K562 (cell line): ENCODE results near the gene TSEN34. TPM values are rescaled to one million over a fixed set of nuclear protein-coding genes. Genes with fewer than 3 reads are reported as not detected.

Experiments
- ARID1B ChIP-seq: fragments of 450-650 bp; IDR thresholded peaks from 2 replicates; pipeline ENCODE4 v1.6.1; 2016; ENCODE audit warnings: antibody characterized with exemption, mild to moderate bottlenecking, inconsistent platforms
- ATF1 ChIP-seq, 2 experiments: fragments of 450-650 bp in 1 of 2; IDR thresholded peaks; 2 replicates each; pipeline ENCODE4 v1.6.1; 2016; ENCODE audit warnings: missing compliant biosample characterization in 1 of 2, missing genetic modification characterization in 1 of 2
- BRF1 ChIP-seq: IDR thresholded peaks from 3 replicates; pipeline ENCODE4 v1.6.1; 2011; ENCODE audit warnings: borderline replicate concordance, mild to moderate bottlenecking; ENCODE audit not compliant: insufficient read length; ENCODE audit errors: extremely low read depth
- E4F1 ChIP-seq: fragments of 250-450 bp; sonication (Bioruptor Pico); IDR thresholded peaks from 2 replicates; pipeline ENCODE4 v1.5.0; 2021; ENCODE audit warnings: mild to moderate bottlenecking, borderline replicate concordance
- EP400 ChIP-seq: fragments of 450-650 bp; IDR thresholded peaks from 2 replicates; pipeline ENCODE4 v1.6.1; 2017; ENCODE audit warnings: antibody characterized with exemption, mild to moderate bottlenecking, moderate library complexity
- HDAC1 ChIP-seq, 2 experiments: fragments of 450-650 bp; IDR thresholded peaks; 2 replicates each; pipeline ENCODE4 v1.6.1; 2016 to 2017; ENCODE audit warnings: inconsistent platforms in 1 of 2, mild to moderate bottlenecking in 1 of 2, moderate library complexity in 1 of 2
- HMG20B ChIP-seq: fragments of 250-450 bp; sonication (Bioruptor Pico); IDR thresholded peaks from 2 replicates; pipeline ENCODE4 v1.5.0; 2021; ENCODE audit warnings: mild to moderate bottlenecking
- HNRNPH1 ChIP-seq: fragments of 200-400 bp; formaldehyde crosslinking; optimal IDR thresholded peaks from 2 replicates; pipeline ENCODE3; 2017; ENCODE audit warnings: low read depth, mild to moderate bottlenecking, low read length, moderate library complexity
- LEF1 ChIP-seq: fragments of 450-650 bp; IDR thresholded peaks from 2 replicates; pipeline ENCODE4 v1.6.1; 2016; ENCODE audit warnings: mild to moderate bottlenecking
- MTA1 ChIP-seq: fragments of 450-650 bp; IDR thresholded peaks from 2 replicates; pipeline ENCODE4 v1.6.1; 2017; ENCODE audit warnings: borderline replicate concordance
- MTA2 ChIP-seq: fragments of 450-650 bp; IDR thresholded peaks from 2 replicates; pipeline ENCODE4 v1.6.1; 2016; ENCODE audit warnings: low read depth
- PBX2 ChIP-seq, 2 experiments: IDR thresholded peaks in 1 of 2; conservative IDR thresholded peaks in 1 of 2; 2 replicates each; pipeline ENCODE4 v1.6.1; 2016; ENCODE audit warnings: low read depth in 2 of 2, mild to moderate bottlenecking in 1 of 2, missing compliant biosample characterization in 1 of 2, missing genetic modification characterization in 1 of 2, moderate library complexity in 1 of 2
- RBM22 ChIP-seq: fragments of 200-400 bp; formaldehyde crosslinking; IDR thresholded peaks from 2 replicates; pipeline ENCODE4 v1.6.1; 2018; ENCODE audit warnings: low read length, low read depth; ENCODE audit not compliant: poor library complexity, severe bottlenecking
- SAFB2 ChIP-seq: fragments of 200-400 bp; formaldehyde crosslinking; IDR thresholded peaks from 2 replicates; pipeline ENCODE4 v1.6.1; 2018; ENCODE audit warnings: borderline replicate concordance, low read length, low read depth, moderate library complexity; ENCODE audit not compliant: severe bottlenecking
- SMARCA4 ChIP-seq: fragments of 450-650 bp; IDR thresholded peaks from 2 replicates; pipeline ENCODE4 v1.6.1; 2016
- ZBTB8A ChIP-seq: fragments of 450-650 bp; IDR thresholded peaks from 2 replicates; pipeline ENCODE4 v1.6.1; 2018; ENCODE audit warnings: mild to moderate bottlenecking, moderate library complexity; ENCODE audit not compliant: partially characterized antibody
- ZEB2 ChIP-seq: fragments of 450-650 bp; IDR thresholded peaks from 2 replicates; pipeline ENCODE4 v1.6.1; 2016
- ZFP36 ChIP-seq: fragments of 150-350 bp; IDR thresholded peaks from 2 replicates; pipeline ENCODE4 v1.6.1; 2018; ENCODE audit warnings: low read length, low read depth; ENCODE audit not compliant: partially characterized antibody
- ZKSCAN8 ChIP-seq: fragments of 200-800 bp; sonication (Bioruptor generic); IDR thresholded peaks from 2 replicates; pipeline ENCODE4 v1.6.1; 2016; ENCODE audit warnings: missing genetic modification characterization, missing compliant biosample characterization
- ZNF165 ChIP-seq: fragments of 250-450 bp; sonication (Bioruptor Pico); IDR thresholded peaks from 2 replicates; pipeline ENCODE4 v1.4.0; 2020; ENCODE audit warnings: borderline replicate concordance
- ZNF561 ChIP-seq: fragments of 450-650 bp; formaldehyde crosslinking; conservative IDR thresholded peaks from 2 replicates; pipeline ENCODE4 v1.4.0; 2020; ENCODE audit warnings: mild to moderate bottlenecking, moderate library complexity
- ZNF57 ChIP-seq: fragments of 450-650 bp; formaldehyde crosslinking; IDR thresholded peaks from 2 replicates; pipeline ENCODE4 v1.4.0; 2020; ENCODE audit warnings: mild to moderate bottlenecking, moderate library complexity
- ZNF707 ChIP-seq: fragments of 250-450 bp; sonication (Bioruptor Pico); conservative IDR thresholded peaks from 2 replicates; pipeline ENCODE4 v1.8.0; 2022; ENCODE audit warnings: inconsistent platforms, mild to moderate bottlenecking, moderate library complexity
- ZSCAN29 ChIP-seq: fragments of 450-650 bp; IDR thresholded peaks from 2 replicates; pipeline ENCODE4 v1.6.1; 2017
- polyA plus RNA-seq, 8 experiments: library from polyadenylated mRNA; depleted of rRNA in 4 of 8; stranded (reverse) in 5 of 8; unstranded in 3 of 8; fragments of >200 nt; fragmentation: Nextera tagmentation in 2 of 8; fragmentation: Illumina TruSeq in 1 of 8; extraction: Ambion mirVana in 2 of 8; extraction: Trizol in 1 of 8; gene quantifications; 2 replicates each; pipeline versions ENCODE4 v1.2.1 to v1.2.3, GENCODE V29; 2011 to 2014; ENCODE audit warnings: inconsistent platforms in 1 of 8, missing spikeins in 1 of 8
- total RNA-seq, 7 experiments: library from RNA; depleted of rRNA in 6 of 7; stranded (reverse); fragments of >200 nt in 6 of 7; fragmentation: Illumina TruSeq in 2 of 7; extraction: Trizol in 2 of 7; gene quantifications; 2 replicates each; pipeline versions ENCODE4 v1.2.1 to v1.2.3, GENCODE V29; 2011 to 2021; ENCODE audit warnings: low replicate concordance in 1 of 7

Gene TSEN34
- total and polyA plus RNA-seq, 9 of the 15 experiments (the other 6 are each of a cell fraction or from before 2014, with no cell fraction given) = 3.1 to 57.6 (median 29.5) TPM

- TF ChIP-seq E4F1 (CRISPR knock-in tag) (no peak), SMARCA4 (peak; percentile 92), RBM22 (no peak), ZNF561 (CRISPR knock-in tag) (no peak), MTA1 (peak; percentile 78), PBX2 (CRISPR knock-in tag; IDR thresholded peaks at IDR 0.05; ENCODE audit: low read depth) (no peak), PBX2 (tag; conservative IDR thresholded peaks at IDR 0.05; ENCODE audit: low read depth) (no peak), BRF1 (no peak), ZNF57 (CRISPR knock-in tag) (no peak), ZEB2 (peak; percentile 59; the same call in 1 of the 2 replicates), ZNF165 (CRISPR knock-in tag) (no peak), MTA2 (peak; percentile 32), SAFB2 (no peak), EP400 (no peak; the same call in 1 of the 2 replicates), LEF1 (peak; percentile 74), HMG20B (CRISPR knock-in tag) (no peak), ZKSCAN8 (no peak), ZFP36 (no peak), HNRNPH1 (no peak), ATF1 (CRISPR knock-in tag; IDR thresholded peaks at IDR 0.05) (no peak), ATF1 (tag; IDR thresholded peaks at IDR 0.05) (peak; percentile 47; the same call in 1 of the 2 replicates), ZSCAN29 (no peak), ARID1B (peak; percentile 85), ZBTB8A (no peak), HDAC1 (IDR thresholded peaks at IDR 0.05) (peak in 1 of 2 experiments; percentile 69; a peak in 1 of 4 replicates), ZNF707 (CRISPR knock-in tag) (no peak)
These were observed 2.8 kb upstream of the TSEN34 start (continued) for GRCh38 chr19:54188215-54188871.
